Measurements from ENCODE around the gene PRR12. TPM values are rescaled to one million over a fixed set of nuclear protein-coding genes. Genes with fewer than 3 reads are reported as not detected.
A peak's percentile ranks its signal among the peaks of the same experiment; 100 is the strongest.

Gene PRR12
- total and polyA plus RNA-seq, 9 of the 15 experiments (the other 6 are each of a cell fraction or from before 2014, with no cell fraction given), result 0.01 to 21.1 (median 0.98) TPM

- TF ChIP-seq ZBTB2 (IDR thresholded peaks at IDR 0.05), result no peak
- TF ChIP-seq RCOR1 (IDR thresholded peaks at IDR 0.05; ENCODE audit: borderline replicate concordance in 1 of 2, low read depth in 2 of 2, low read length in 2 of 2), result 0 out of 4 replicates have a peak, but pooled peaks of 1 of the 2 experiments have one; percentile 8
- TF ChIP-seq RAD51 (IDR thresholded peaks at IDR 0.05; ENCODE audit: borderline replicate concordance, low read depth), result no peak
- TF ChIP-seq HNRNPL (IDR thresholded peaks at IDR 0.05; ENCODE audit: low read depth, low read length), result no peak
- no peak for TF ChIP-seq E4F1 (CRISPR knock-in tag; IDR thresholded peaks at IDR 0.05; ENCODE audit: borderline replicate concordance)
- no peak for TF ChIP-seq NFATC3 (IDR thresholded peaks at IDR 0.05)
- TF ChIP-seq PYGO2 (tag; IDR thresholded peaks at IDR 0.05), result no peak
- TF ChIP-seq SPI1 (IDR thresholded peaks at IDR 0.05; ENCODE audit: borderline replicate concordance, low read depth, low read length), result peak; percentile 86
- TF ChIP-seq ZNF695 (CRISPR knock-in tag; IDR thresholded peaks at IDR 0.05), result no peak
- no peak for TF ChIP-seq CREB3L1 (IDR thresholded peaks at IDR 0.05; ENCODE audit: borderline replicate concordance, low read depth)
- TF ChIP-seq ZFP30 (CRISPR knock-in tag; IDR thresholded peaks at IDR 0.05; ENCODE audit: borderline replicate concordance), result no peak
These were observed 76.5 kb downstream of the PRR12 start (continued) for GRCh38 chr19:49667473-49667872.

Measured in K562 (cell line).